HEK293 (cell line): ENCODE data around the gene CLTB.

Experiments used
- CTCF ChIP-seq: fragments of 450-650 bp; formaldehyde crosslinking; IDR thresholded peaks from 2 replicates; pipeline ENCODE4 v1.5.1; 2016; ENCODE audit warnings: missing biosample characterization, missing genetic modification characterization
- OSR2 ChIP-seq: fragments of 450-650 bp; formaldehyde crosslinking; IDR thresholded peaks from 2 replicates; pipeline ENCODE4 v1.5.1; 2016; ENCODE audit warnings: missing biosample characterization, missing genetic modification characterization
- OVOL3 ChIP-seq: fragments of 450-650 bp; formaldehyde crosslinking; IDR thresholded peaks from 2 replicates; pipeline ENCODE4 v1.5.1; 2016; ENCODE audit warnings: missing biosample characterization, missing genetic modification characterization
- PRDM2 ChIP-seq: fragments of 450-650 bp; formaldehyde crosslinking; IDR thresholded peaks from 2 replicates; pipeline ENCODE4 v1.5.1; 2016; ENCODE audit warnings: missing biosample characterization, missing genetic modification characterization, borderline replicate concordance
- PRDM4 ChIP-seq: fragments of 450-650 bp; formaldehyde crosslinking; IDR thresholded peaks from 2 replicates; pipeline ENCODE4 v1.5.1; 2017; ENCODE audit warnings: missing biosample characterization, missing genetic modification characterization
- SCRT2 ChIP-seq: fragments of 450-650 bp; formaldehyde crosslinking; IDR thresholded peaks from 2 replicates; pipeline ENCODE4 v1.5.1; 2016; ENCODE audit warnings: missing biosample characterization, missing genetic modification characterization
- SP2 ChIP-seq: fragments of 450-650 bp; formaldehyde crosslinking; IDR thresholded peaks from 2 replicates; pipeline ENCODE4 v1.5.1; 2016; ENCODE audit warnings: missing biosample characterization, missing genetic modification characterization
- SP3 ChIP-seq: fragments of 450-650 bp; formaldehyde crosslinking; IDR thresholded peaks from 2 replicates; pipeline ENCODE4 v1.5.1; 2016; ENCODE audit warnings: missing biosample characterization, missing genetic modification characterization
- WT1 ChIP-seq: fragments of 450-650 bp; formaldehyde crosslinking; IDR thresholded peaks from 2 replicates; pipeline ENCODE4 v1.5.1; 2016; ENCODE audit warnings: missing biosample characterization, missing genetic modification characterization
- ZNF112 ChIP-seq: fragments of 450-650 bp; formaldehyde crosslinking; IDR thresholded peaks from 2 replicates; pipeline ENCODE4 v1.5.0; 2017; ENCODE audit warnings: missing biosample characterization, missing genetic modification characterization
- ZNF335 ChIP-seq: fragments of 450-650 bp; formaldehyde crosslinking; conservative IDR thresholded peaks from 2 replicates; pipeline ENCODE4 v1.5.1; 2016; ENCODE audit warnings: missing biosample characterization, missing genetic modification characterization
- ZNF341 ChIP-seq: fragments of 450-650 bp; formaldehyde crosslinking; IDR thresholded peaks from 2 replicates; pipeline ENCODE4; 2016; ENCODE audit warnings: low read depth, missing biosample characterization, missing genetic modification characterization
- ZNF416 ChIP-seq: fragments of 450-650 bp; formaldehyde crosslinking; IDR thresholded peaks from 2 replicates; pipeline ENCODE4 v1.5.1; 2016; ENCODE audit warnings: missing biosample characterization, missing genetic modification characterization
- ZNF48 ChIP-seq: fragments of 450-650 bp; formaldehyde crosslinking; IDR thresholded peaks from 2 replicates; pipeline ENCODE4 v1.5.1; 2016; ENCODE audit warnings: missing biosample characterization, missing genetic modification characterization
- ZNF518A ChIP-seq: fragments of 450-650 bp; formaldehyde crosslinking; conservative IDR thresholded peaks from 2 replicates; pipeline ENCODE4 v1.5.1; 2016; ENCODE audit warnings: low read depth, missing biosample characterization, missing genetic modification characterization
- ZNF629 ChIP-seq: fragments of 450-650 bp; formaldehyde crosslinking; IDR thresholded peaks from 2 replicates; pipeline ENCODE4 v1.5.1; 2017; ENCODE audit warnings: missing biosample characterization, missing genetic modification characterization
- ZNF645 ChIP-seq: fragments of 450-650 bp; formaldehyde crosslinking; IDR thresholded peaks from 2 replicates; pipeline ENCODE4; 2016; ENCODE audit warnings: missing biosample characterization, missing genetic modification characterization
- ZNF658 ChIP-seq: fragments of 450-650 bp; formaldehyde crosslinking; IDR thresholded peaks from 2 replicates; pipeline ENCODE4; 2016; ENCODE audit warnings: missing biosample characterization, missing genetic modification characterization
- ZNF660 ChIP-seq: fragments of 450-650 bp; IDR thresholded peaks from 2 replicates; pipeline ENCODE4 v1.5.1; 2018; ENCODE audit warnings: missing biosample characterization, mild to moderate bottlenecking, missing genetic modification characterization
- ZNF76 ChIP-seq: fragments of 450-650 bp; formaldehyde crosslinking; IDR thresholded peaks from 2 replicates; pipeline ENCODE4; 2016; ENCODE audit warnings: low read depth, missing biosample characterization, missing genetic modification characterization, borderline replicate concordance
- ZSCAN23 ChIP-seq: fragments of 450-650 bp; formaldehyde crosslinking; IDR thresholded peaks from 2 replicates; pipeline ENCODE4 v1.5.1; 2016; ENCODE audit warnings: missing biosample characterization, missing genetic modification characterization
- ZXDB ChIP-seq: fragments of 450-650 bp; formaldehyde crosslinking; IDR thresholded peaks from 2 replicates; pipeline ENCODE4 v1.5.1; 2016; ENCODE audit warnings: missing biosample characterization, missing genetic modification characterization

The CLTB gene

GRCh38 chr5:176388444-176389134, 27.8 kb downstream of the CLTB start, which contains the start of the genes HIGD2A and NOP16 (continued):
- peak; percentile 84 for TF ChIP-seq ZNF518A (tag by site-specific recombination)
- TF ChIP-seq ZNF335: peak; percentile 99
- peak; percentile 99 for TF ChIP-seq ZXDB (tag by site-specific recombination)
- TF ChIP-seq ZNF341 (tag by site-specific recombination): no peak
- TF ChIP-seq ZNF658 (tag by site-specific recombination): 0 out of 2 replicates have a peak, but pooled peaks have one; percentile 20
- peak; percentile 67; the same call in 1 of the 2 replicates for TF ChIP-seq WT1 (tag by site-specific recombination)
- TF ChIP-seq SCRT2 (tag by site-specific recombination): peak; percentile 59
- no peak for TF ChIP-seq ZNF645 (tag by site-specific recombination)
- TF ChIP-seq ZNF112: no peak
- TF ChIP-seq ZSCAN23 (tag by site-specific recombination): peak; percentile 96
- TF ChIP-seq OVOL3 (tag by site-specific recombination): peak; percentile 97
- TF ChIP-seq ZNF76: peak; percentile 96
- TF ChIP-seq CTCF (tag by site-specific recombination): peak; percentile 72
- TF ChIP-seq ZNF629 (tag by site-specific recombination): peak; percentile 91
- no peak for TF ChIP-seq ZNF48 (tag by site-specific recombination)
- TF ChIP-seq ZNF660 (tag by site-specific recombination): peak; percentile 99
- peak; percentile 53; the same call in 1 of the 2 replicates for TF ChIP-seq OSR2 (tag by site-specific recombination)
- no peak for TF ChIP-seq PRDM2
- peak; percentile 98 for TF ChIP-seq SP2 (tag by site-specific recombination)
- TF ChIP-seq SP3 (tag by site-specific recombination): peak; percentile 99
- no peak for TF ChIP-seq ZNF416 (tag by site-specific recombination)
- peak; percentile 81 for TF ChIP-seq PRDM4 (tag by site-specific recombination)
